Stimulated activated effector memory CD8-positive, alpha-beta T cell treated with anti-CD3 and anti-CD28 coated beads, Interleukin-12 subunit alpha, Interleukin-12 subunit beta, amount 100 ng/mL, for 72 hours (primary cell): ENCODE results near the gene SYT6.

ENCODE experiments used
- ATAC-seq: fragments of 150-1000 bp; cut with Tn5 transposase; 2 replicates; pipeline ENCODE4 v1.10.0; 2021
- DNase-seq, 2 donors: peaks; one replicate each; pipeline ENCODE4 v3.0.0; 2021 to 2022; ENCODE audit warnings: low spot score in 2 of 2
- H3K27ac Mint-ChIP-seq: one replicate; pipeline ENCODE4 v1.8.0; 2022; ENCODE audit warnings: mild to moderate bottlenecking, mixed read lengths
- H3K36me3 Mint-ChIP-seq: one replicate; pipeline ENCODE4 v1.8.0; 2022; ENCODE audit warnings: mild to moderate bottlenecking, mixed read lengths
- H3K4me1 Mint-ChIP-seq: one replicate; pipeline ENCODE4 v1.8.0; 2022; ENCODE audit warnings: mixed read lengths
- H3K4me3 Mint-ChIP-seq: one replicate; pipeline ENCODE4 v1.8.0; 2022; ENCODE audit warnings: mild to moderate bottlenecking, mixed read lengths
- H3K9me3 Mint-ChIP-seq: one replicate; pipeline ENCODE4 v1.8.0; 2022; ENCODE audit warnings: mixed read lengths

The SYT6 gene

GRCh38 chr1:114153261-114154145 lies at the start of gene SYT6:
SYT6 (minus strand) TSS chr1:114153869; CDS start chr1:114153772, 97 bp downstream.
- Mint-ChIP-seq H3K36me3 (no peaks in the 10 kb centered on the region), H3K4me1 (peaks cover 14% of the 10 kb centered on the region), H3K4me3 (peak within 1 kb of the TSS; percentile 63), H3K27ac (no peak within 1 kb of the TSS), H3K9me3 (no peaks in the 10 kb centered on the region)
- peak; percentile 32 for ATAC-seq
- peak in 1 of 2 donors; percentile 51 for DNase-seq

GRCh38 chr1:114201486-114201885 lies 47.8 kb upstream of the SYT6 start:
- no peak overlapping the region for H3K4me3 Mint-ChIP-seq
- H3K9me3 Mint-ChIP-seq, result no peaks in the 10 kb centered on the region
- H3K36me3 Mint-ChIP-seq, result peaks cover 4% of the 10 kb centered on the region
- no peak for ATAC-seq
- DNase-seq, result no peak
- peaks cover 7% of the 10 kb centered on the region for H3K4me1 Mint-ChIP-seq
- H3K27ac Mint-ChIP-seq, result no peak overlapping the region

- Mint-ChIP-seq H3K27ac (no peak overlapping the region), H3K36me3 (no peaks in the 10 kb centered on the region)
- no peak for ATAC-seq
Observed at GRCh38 chr1:114199017-114199594, 45.4 kb upstream of the SYT6 start.

GRCh38 chr1:114196992-114197907 lies 43.6 kb upstream of the SYT6 start:
- DNase-seq (no peak), ATAC-seq (no peak)
- Mint-ChIP-seq H3K27ac (no peak overlapping the region), H3K36me3 (no peaks in the 10 kb centered on the region), H3K9me3 (no peaks in the 10 kb centered on the region), H3K4me1 (no peaks in the 10 kb centered on the region), H3K4me3 (no peak overlapping the region)

More at GRCh38 chr1:114199017-114199594, 45.4 kb upstream of the SYT6 start:
- H3K4me1 Mint-ChIP-seq, result no peaks in the 10 kb centered on the region
- no peak for DNase-seq
- no peaks in the 10 kb centered on the region for H3K9me3 Mint-ChIP-seq
- no peak overlapping the region for H3K4me3 Mint-ChIP-seq

- no peaks in the 10 kb centered on the region for H3K36me3 Mint-ChIP-seq
- H3K4me1 Mint-ChIP-seq, result no peaks in the 10 kb centered on the region
- no peak overlapping the region for H3K27ac Mint-ChIP-seq
- ATAC-seq (no peak), DNase-seq (no peak)
- H3K9me3 Mint-ChIP-seq, result no peaks in the 10 kb centered on the region
- H3K4me3 Mint-ChIP-seq, result no peak overlapping the region
Observed at GRCh38 chr1:114195819-114196218, 42.1 kb upstream of the SYT6 start.

- Mint-ChIP-seq H3K4me3 (no peak overlapping the region), H3K27ac (no peak overlapping the region), H3K36me3 (no peaks in the 10 kb centered on the region), H3K9me3 (no peaks in the 10 kb centered on the region), H3K4me1 (no peaks in the 10 kb centered on the region)
- no peak for ATAC-seq
- no peak for DNase-seq
Observed at GRCh38 chr1:114192328-114192727, 38.7 kb upstream of the SYT6 start.

GRCh38 chr1:114189398-114189797 lies 35.7 kb upstream of the SYT6 start:
- no peaks in the 10 kb centered on the region for H3K9me3 Mint-ChIP-seq
- no peak for DNase-seq
- H3K36me3 Mint-ChIP-seq, result no peaks in the 10 kb centered on the region
- H3K27ac Mint-ChIP-seq, result no peak overlapping the region
- ATAC-seq, result no peak
- no peak overlapping the region for H3K4me3 Mint-ChIP-seq
- H3K4me1 Mint-ChIP-seq, result no peaks in the 10 kb centered on the region

- Mint-ChIP-seq H3K9me3 (no peaks in the 10 kb centered on the region), H3K4me1 (no peaks in the 10 kb centered on the region), H3K36me3 (no peaks in the 10 kb centered on the region), H3K27ac (no peak overlapping the region), H3K4me3 (no peak overlapping the region)
- no peak for ATAC-seq
- DNase-seq, result no peak
Observed at GRCh38 chr1:114181356-114181755, 27.7 kb upstream of the SYT6 start.

GRCh38 chr1:114180742-114181141 lies 27.1 kb upstream of the SYT6 start:
- Mint-ChIP-seq H3K9me3 (no peaks in the 10 kb centered on the region), H3K36me3 (no peaks in the 10 kb centered on the region), H3K4me1 (no peaks in the 10 kb centered on the region), H3K27ac (no peak overlapping the region), H3K4me3 (no peak overlapping the region)
- DNase-seq (no peak), ATAC-seq (no peak)

GRCh38 chr1:114178936-114179335 lies 25.3 kb upstream of the SYT6 start:
- Mint-ChIP-seq H3K36me3 (no peaks in the 10 kb centered on the region), H3K9me3 (no peaks in the 10 kb centered on the region), H3K4me3 (no peak overlapping the region), H3K27ac (no peak overlapping the region), H3K4me1 (no peaks in the 10 kb centered on the region)
- DNase-seq, result no peak
- ATAC-seq, result no peak

GRCh38 chr1:114177282-114177681 lies 23.6 kb upstream of the SYT6 start:
- H3K4me3 Mint-ChIP-seq, result no peak overlapping the region
- no peaks in the 10 kb centered on the region for H3K36me3 Mint-ChIP-seq
- H3K27ac Mint-ChIP-seq, result no peak overlapping the region
- no peaks in the 10 kb centered on the region for H3K4me1 Mint-ChIP-seq
- no peaks in the 10 kb centered on the region for H3K9me3 Mint-ChIP-seq
- ATAC-seq, result no peak
- DNase-seq, result no peak

GRCh38 chr1:114176366-114176765 lies 22.7 kb upstream of the SYT6 start:
- H3K4me1 Mint-ChIP-seq, result no peaks in the 10 kb centered on the region
- H3K36me3 Mint-ChIP-seq, result no peaks in the 10 kb centered on the region
- H3K27ac Mint-ChIP-seq, result no peak overlapping the region
- ATAC-seq (no peak), DNase-seq (no peak)
- H3K4me3 Mint-ChIP-seq, result no peak overlapping the region
- H3K9me3 Mint-ChIP-seq, result no peaks in the 10 kb centered on the region

- Mint-ChIP-seq H3K4me3 (no peak overlapping the region), H3K27ac (no peak overlapping the region), H3K4me1 (no peaks in the 10 kb centered on the region), H3K36me3 (no peaks in the 10 kb centered on the region), H3K9me3 (no peaks in the 10 kb centered on the region)
- ATAC-seq (no peak), DNase-seq (no peak)
Observed at GRCh38 chr1:114173680-114174079, 20.0 kb upstream of the SYT6 start.

GRCh38 chr1:114169509-114169908 lies 15.8 kb upstream of the SYT6 start:
- ATAC-seq, result no peak
- Mint-ChIP-seq H3K27ac (no peak overlapping the region), H3K36me3 (no peaks in the 10 kb centered on the region), H3K4me3 (no peak overlapping the region), H3K9me3 (no peaks in the 10 kb centered on the region), H3K4me1 (no peaks in the 10 kb centered on the region)
- no peak for DNase-seq

- DNase-seq (no peak), ATAC-seq (no peak)
- H3K9me3 Mint-ChIP-seq, result no peaks in the 10 kb centered on the region
- H3K27ac Mint-ChIP-seq, result no peak overlapping the region
- no peak overlapping the region for H3K4me3 Mint-ChIP-seq
- no peaks in the 10 kb centered on the region for H3K36me3 Mint-ChIP-seq
- peaks cover 5% of the 10 kb centered on the region for H3K4me1 Mint-ChIP-seq
Observed at GRCh38 chr1:114167226-114167625, 13.6 kb upstream of the SYT6 start.
